GM10266 (cell line): ENCODE data around the gene BCAP31.

Source experiments
- DNase-seq: peaks from one replicate; pipeline ENCODE4 v3.0.0; 2012; ENCODE audit errors: extremely low spot score
- CTCF ChIP-seq: IDR thresholded peaks from 2 replicates; pipeline ENCODE4 v1.5.1; 2012; ENCODE audit warnings: mild to moderate bottlenecking, low read depth; ENCODE audit not compliant: control insufficient read depth, insufficient read depth; ENCODE audit errors: missing control alignments

BCAP31 gene

GRCh38 chrX:153765138-153766079, 41.2 kb upstream of the BCAP31 start:
- DNase-seq: no peak
- TF ChIP-seq CTCF: no peak

DNA sequence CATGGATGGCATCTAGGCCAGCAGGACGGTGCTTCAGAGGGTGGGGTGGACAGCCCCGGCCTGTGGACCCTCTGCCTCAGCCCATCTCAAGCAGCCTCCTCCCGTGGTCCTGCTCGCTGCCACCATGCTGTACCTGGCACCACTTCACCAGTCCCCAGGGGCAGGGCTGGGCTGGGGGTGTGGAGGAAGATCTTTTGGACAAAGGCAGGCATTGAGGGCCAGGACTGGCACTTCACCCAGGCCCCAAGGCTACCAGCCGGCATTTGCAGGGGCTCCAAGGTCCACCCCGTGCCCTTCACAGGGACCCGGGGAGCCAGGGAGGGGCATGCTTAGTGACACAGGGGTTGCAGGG, 40.6 kb upstream of the BCAP31 start:
- no peak for DNase-seq
- no peak for TF ChIP-seq CTCF

GRCh38 chrX:153763989-153764755, 40.0 kb upstream of the BCAP31 start, which contains the start of gene PLXNB3:
Gene PLXNB3, plus strand, starts transcription at chrX:153764249. Its CDS starts 1,287 bp downstream, at chrX:153765536.
- TF ChIP-seq CTCF: peak; percentile 80
- DNase-seq: peak; percentile 72

GRCh38 chrX:153763298-153763932, 39.2 kb upstream of the BCAP31 start:
- DNase-seq: no peak
- peak; percentile 4 for TF ChIP-seq CTCF

DNA sequence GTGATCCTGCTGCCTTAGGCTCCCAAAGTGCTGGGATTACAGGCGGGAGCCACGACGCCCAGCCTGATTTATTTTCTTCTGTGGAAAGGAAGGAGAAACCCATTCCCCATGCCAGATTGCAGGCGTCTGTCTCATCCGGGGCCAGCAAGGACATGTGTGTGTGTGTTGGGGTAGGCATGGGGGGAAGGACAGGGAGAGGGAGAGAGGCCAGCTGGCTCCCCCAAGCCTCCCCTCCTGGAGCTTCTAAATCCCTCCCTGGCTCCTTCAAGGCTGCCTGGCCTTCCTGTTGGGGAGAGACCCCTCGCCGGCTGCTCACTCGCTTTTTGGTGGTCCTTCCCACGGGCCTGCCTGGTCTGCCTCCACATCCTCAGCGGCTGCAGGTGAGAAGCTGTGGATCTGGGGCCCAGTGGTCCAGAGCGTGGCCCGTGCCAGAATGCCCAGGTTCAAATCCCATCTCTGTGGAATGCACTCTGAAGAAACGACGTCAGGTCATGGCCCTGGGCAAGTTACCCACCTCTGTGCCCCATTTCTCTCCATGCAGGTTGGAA, 38.5 kb upstream of the BCAP31 start:
- TF ChIP-seq CTCF: no peak
- DNase-seq: no peak

- TF ChIP-seq CTCF: no peak
- no peak for DNase-seq
Observed at GRCh38 chrX:153761863-153762262, 37.7 kb upstream of the BCAP31 start.

- TF ChIP-seq CTCF: no peak
- no peak for DNase-seq
Observed at GRCh38 chrX:153755136-153755535, 30.9 kb upstream of the BCAP31 start.
